ENCODE data around the gene TTL.
"Not testable (repeated sequence)": the region's sequence is repeated elsewhere in the genome, so short reads cannot be mapped to it uniquely, and the experiment has no call there.

TTL gene

GRCh38 chr2:112524276-112524675, 42.3 kb downstream of the TTL start:
- not testable (repeated sequence) for DNase-seq

- DNase-seq, result no peak
Measured at GRCh38 chr2:112528541-112528940, 46.6 kb downstream of the TTL start.

GRCh38 chr2:112529757-112530156, 47.8 kb downstream of the TTL start:
- no peak for DNase-seq

- DNase-seq, result no peak
Measured at GRCh38 chr2:112530728-112531127, 48.8 kb downstream of the TTL start.

GRCh38 chr2:112534826-112535225, 52.9 kb downstream of the TTL start:
- DNase-seq, result no peak

- not testable (repeated sequence) for DNase-seq
Measured at GRCh38 chr2:112536665-112537064, 54.7 kb downstream of the TTL start.

GRCh38 chr2:112539306-112539705, 57.4 kb downstream of the TTL start:
- no peak for DNase-seq

GRCh38 chr2:112540906-112541305, 59.0 kb downstream of the TTL start:
- DNase-seq, result no peak

- peak in 3 of 5 experiments; percentile 34 to 84 (median 54) for DNase-seq
Measured at GRCh38 chr2:112541315-112542122, 59.6 kb downstream of the TTL start.

- DNase-seq, result peak; percentile 40 to 85 (median 65)
Measured at GRCh38 chr2:112542123-112542983, 60.4 kb downstream of the TTL start, which contains the start of gene POLR1B. Gene POLR1B (plus strand): TSS chr2:112542465. CDS start chr2:112542495, 30 bp downstream.

- peak in 1 of 5 experiments; percentile 54 for DNase-seq
Measured at GRCh38 chr2:112542984-112543661, 61.2 kb downstream of the TTL start.

- no peak for DNase-seq
Measured at GRCh38 chr2:112547333-112547732, 65.4 kb downstream of the TTL start.

GRCh38 chr2:112548980-112549379, 67.0 kb downstream of the TTL start:
- no peak for DNase-seq

- peak in 1 of 5 experiments; percentile 62 for DNase-seq
Measured at GRCh38 chr2:112566104-112566503, 84.1 kb downstream of the TTL start.

- DNase-seq, result peak in 1 of 5 experiments; percentile 26
Measured at GRCh38 chr2:112566508-112566907, 84.6 kb downstream of the TTL start.

- DNase-seq, result no peak
Measured at GRCh38 chr2:112572005-112572404, 90.0 kb downstream of the TTL start.

GRCh38 chr2:112577756-112578155, 95.8 kb downstream of the TTL start:
- no peak for DNase-seq

- no peak for DNase-seq
Measured at GRCh38 chr2:112579241-112579640, 97.3 kb downstream of the TTL start.

GRCh38 chr2:112580084-112580483, 98.1 kb downstream of the TTL start:
- DNase-seq, result no peak

- peak in 2 of 5 experiments; percentile 41 to 75 for DNase-seq
Measured at GRCh38 chr2:112582314-112582746, 100.4 kb downstream of the TTL start.

GRCh38 chr2:112583497-112584133, 101.7 kb downstream of the TTL start:
- DNase-seq, result peak in 1 of 5 experiments; percentile 57

Data from T-helper 2 cell (primary cell).